ENCODE results near the gene TRIP13.

The TRIP13 gene

GRCh38 chr5:854966-855743, 37.5 kb upstream of the TRIP13 start:
- DNase-seq, result no peak

- DNase-seq, result no peak
Observed at GRCh38 chr5:855771-856530, 36.7 kb upstream of the TRIP13 start.

- DNase-seq, result no peak
Observed at GRCh38 chr5:856531-857425, 35.9 kb upstream of the TRIP13 start.

GRCh38 chr5:858726-859125, 34.0 kb upstream of the TRIP13 start:
- DNase-seq, result no peak

- DNase-seq, result no peak
Observed at GRCh38 chr5:859391-859790, 33.3 kb upstream of the TRIP13 start.

GRCh38 chr5:859798-860296, 32.8 kb upstream of the TRIP13 start:
- no peak for DNase-seq

GRCh38 chr5:860506-861150, 32.1 kb upstream of the TRIP13 start:
- DNase-seq, result no peak

- DNase-seq, result no peak
Observed at GRCh38 chr5:861442-862366, 31.0 kb upstream of the TRIP13 start.

- DNase-seq, result no peak
Observed at GRCh38 chr5:862367-863243, 30.1 kb upstream of the TRIP13 start.

- DNase-seq, result no peak
Observed at GRCh38 chr5:863244-863805, 29.4 kb upstream of the TRIP13 start.

GRCh38 chr5:864492-865167, 28.1 kb upstream of the TRIP13 start:
- no peak for DNase-seq

- no peak for DNase-seq
Observed at GRCh38 chr5:865168-865521, 27.5 kb upstream of the TRIP13 start.

GRCh38 chr5:865771-866170, 26.9 kb upstream of the TRIP13 start:
- no peak for DNase-seq

- DNase-seq, result no peak
Observed at GRCh38 chr5:867300-867870, 25.3 kb upstream of the TRIP13 start.

- DNase-seq, result no peak
Observed at GRCh38 chr5:868428-869135, 24.1 kb upstream of the TRIP13 start.

GRCh38 chr5:870956-871355, 21.7 kb upstream of the TRIP13 start:
- DNase-seq, result no peak

- DNase-seq, result no peak
Observed at GRCh38 chr5:871596-872298, 20.9 kb upstream of the TRIP13 start.

GRCh38 chr5:872301-872700, 20.4 kb upstream of the TRIP13 start:
- no peak for DNase-seq

All from suppressor macrophage treated with lipopolysaccharide for 4 hours (primary cell).